Measurements from ENCODE around the gene RBMS1. TPM values are rescaled to one million over a fixed set of nuclear protein-coding genes. Genes with fewer than 3 reads are reported as not detected.

Gene RBMS1
- total and polyA plus RNA-seq, 3 donors from 2014 or later, result 26.8 to 34.7 (median 30.0) TPM

- H3K9me3 ChIP-seq, result no peaks in the 10 kb centered on the region
- H3K27ac ChIP-seq, result peak overlapping the region; percentile 88 to 90
- 0 to 1% methylated on average over 15 to 39 of the region's 39 CpGs for WGBS, 2 donors
- TF ChIP-seq CTCF (IDR thresholded peaks at IDR 0.05) (no peak), POLR2A (IDR thresholded peaks at IDR 0.05) (no peak)
- H3K36me3 ChIP-seq (ENCODE audit: low read depth, missing control alignments), result no peaks in the 10 kb centered on the region
- peak overlapping the region; percentile 74 to 90 for H3K4me3 ChIP-seq
- H3K4me1 ChIP-seq, result peaks cover 13% of the 10 kb centered on the region
- DNase-seq, result peak; percentile 77
- intact Hi-C loops (cut with DNase I; ENCODE audit: low total_unique reads), result no loop called here
- no peaks in the 10 kb centered on the region for H3K27me3 ChIP-seq
Measured at GRCh38 chr2:160406591-160407392, 86.8 kb downstream of the RBMS1 start.

- H3K27ac ChIP-seq, result peak overlapping the region in 1 of 2 donors; percentile 1
- intact Hi-C loops (cut with DNase I; ENCODE audit: low total_unique reads), result no loop called here
- H3K4me1 ChIP-seq, result peaks cover 13% of the 10 kb centered on the region
- H3K27me3 ChIP-seq, result no peaks in the 10 kb centered on the region
- H3K4me3 ChIP-seq, result no peak overlapping the region
- no peaks in the 10 kb centered on the region for H3K36me3 ChIP-seq (ENCODE audit: low read depth, missing control alignments)
- DNase-seq, result no peak
- H3K9me3 ChIP-seq, result no peaks in the 10 kb centered on the region
- no peak for TF ChIP-seq POLR2A (IDR thresholded peaks at IDR 0.05)
- TF ChIP-seq CTCF (IDR thresholded peaks at IDR 0.05), result no peak
- 33 to 40% methylated on average over 8 of the region's 8 CpGs for WGBS, 2 donors
Measured at GRCh38 chr2:160405077-160405867, 88.3 kb downstream of the RBMS1 start.

GRCh38 chr2:160402997-160403979 lies 90.3 kb downstream of the RBMS1 start:
- 61 to 64% methylated on average over 5 of the region's 5 CpGs for WGBS, 2 donors
- H3K27ac ChIP-seq, result no peak overlapping the region
- H3K4me1 ChIP-seq, result peaks cover 10% of the 10 kb centered on the region
- H3K36me3 ChIP-seq (ENCODE audit: low read depth, missing control alignments), result no peaks in the 10 kb centered on the region
- no peak overlapping the region for H3K4me3 ChIP-seq
- no peak for DNase-seq
- H3K27me3 ChIP-seq, result no peaks in the 10 kb centered on the region
- no peaks in the 10 kb centered on the region for H3K9me3 ChIP-seq
- intact Hi-C loops (cut with DNase I; ENCODE audit: low total_unique reads), result no loop called here
- TF ChIP-seq CTCF (IDR thresholded peaks at IDR 0.05), result no peak
- TF ChIP-seq POLR2A (IDR thresholded peaks at IDR 0.05), result no peak

- TF ChIP-seq POLR2A (IDR thresholded peaks at IDR 0.05) (no peak), CTCF (IDR thresholded peaks at IDR 0.05) (no peak)
- no peak overlapping the region for H3K4me3 ChIP-seq
- H3K27ac ChIP-seq, result no peak overlapping the region
- no peaks in the 10 kb centered on the region for H3K9me3 ChIP-seq
- 67 to 73% methylated on average over 1 of the region's 1 CpG for WGBS, 2 donors
- peaks cover 7% of the 10 kb centered on the region for H3K4me1 ChIP-seq
- intact Hi-C loops (cut with DNase I; ENCODE audit: low total_unique reads), result no loop called here
- no peaks in the 10 kb centered on the region for H3K27me3 ChIP-seq
- no peak for DNase-seq
- no peaks in the 10 kb centered on the region for H3K36me3 ChIP-seq (ENCODE audit: low read depth, missing control alignments)
Measured at GRCh38 chr2:160402501-160402900, 91.1 kb downstream of the RBMS1 start.
